Loucy (cell line): ENCODE measurements around the gene ANK3.

Source experiments
- H2AFZ ChIP-seq: fragments of 200-600 bp; sonication (generic); 2 replicates; pipeline ENCODE4 v1.6.0; 2016; ENCODE audit warnings: antibody characterized with exemption, mild to moderate bottlenecking, low read length, moderate library complexity
- H3F3A ChIP-seq: fragments of 200-600 bp; 2 replicates; pipeline ENCODE4 v1.6.0; 2016; ENCODE audit warnings: antibody characterized with exemption, low read depth, mild to moderate bottlenecking
- H3K27me3 ChIP-seq: fragments of 200-600 bp; sonication (generic); 2 replicates; pipeline ENCODE4 v1.6.1; 2014; ENCODE audit warnings: low read length, mild to moderate bottlenecking; ENCODE audit not compliant: insufficient read depth, poor library complexity, severe bottlenecking
- H3K36me3 ChIP-seq: fragments of 200-600 bp; sonication (generic); 2 replicates; pipeline ENCODE4 v1.6.1; 2016; ENCODE audit warnings: low read length; ENCODE audit not compliant: insufficient read depth
- H3K4me1 ChIP-seq: fragments of 200-600 bp; sonication (generic); 2 replicates; pipeline ENCODE4 v1.5.1; 2014; ENCODE audit warnings: low read length, mild to moderate bottlenecking; ENCODE audit not compliant: insufficient read depth, poor library complexity, severe bottlenecking
- H3K4me2 ChIP-seq: fragments of 200-600 bp; sonication (generic); 2 replicates; pipeline ENCODE4 v1.6.0; 2014; ENCODE audit warnings: antibody characterized with exemption, low read length, low read depth, mild to moderate bottlenecking; ENCODE audit not compliant: poor library complexity, severe bottlenecking
- H3K4me3 ChIP-seq: fragments of 200-600 bp; sonication (generic); 2 replicates; pipeline ENCODE4 v1.5.1; 2014; ENCODE audit warnings: low read length, mild to moderate bottlenecking, mixed read lengths; ENCODE audit not compliant: poor library complexity, severe bottlenecking
- H3K79me2 ChIP-seq: fragments of 200-600 bp; sonication (generic); 2 replicates; pipeline ENCODE4 v1.6.1; 2014; ENCODE audit warnings: low read length; ENCODE audit not compliant: insufficient read depth
- H3K9ac ChIP-seq: fragments of 200-600 bp; sonication (generic); 2 replicates; pipeline ENCODE4 v1.6.0; 2014; ENCODE audit warnings: mild to moderate bottlenecking, low read depth, low read length, moderate library complexity; ENCODE audit not compliant: poor library complexity, severe bottlenecking
- H3K9me2 ChIP-seq: fragments of 200-600 bp; sonication (generic); replicated peaks from 2 replicates; pipeline ENCODE4 v1.6.1; 2016; ENCODE audit warnings: low read depth, low read length, mixed read lengths
- H3K9me3 ChIP-seq: fragments of 200-600 bp; sonication (generic); 2 replicates; pipeline ENCODE4 v1.6.1; 2014; ENCODE audit warnings: mild to moderate bottlenecking, antibody characterized with exemption, low read length, low read depth; ENCODE audit not compliant: insufficient read depth
- H4K20me1 ChIP-seq: fragments of 200-600 bp; sonication (generic); 2 replicates; pipeline ENCODE4 v1.6.0; 2014; ENCODE audit warnings: antibody characterized with exemption, low read length, mild to moderate bottlenecking; ENCODE audit not compliant: insufficient read depth, poor library complexity, severe bottlenecking
- EZH2phosphoT487 ChIP-seq: fragments of 200-600 bp; IDR thresholded peaks from 2 replicates; pipeline ENCODE4 v1.6.1; 2018; ENCODE audit warnings: antibody characterized with exemption, mild to moderate bottlenecking, moderate library complexity, borderline replicate concordance
- TF ChIP-seq, protein P1 (sequence below): fragments of 200-600 bp; sonication (generic); conservative IDR thresholded peaks from 2 replicates; pipeline ENCODE4 v1.5.1; 2014; ENCODE audit warnings: mild to moderate bottlenecking, antibody characterized with exemption, low read length

ANK3 gene

DNA sequence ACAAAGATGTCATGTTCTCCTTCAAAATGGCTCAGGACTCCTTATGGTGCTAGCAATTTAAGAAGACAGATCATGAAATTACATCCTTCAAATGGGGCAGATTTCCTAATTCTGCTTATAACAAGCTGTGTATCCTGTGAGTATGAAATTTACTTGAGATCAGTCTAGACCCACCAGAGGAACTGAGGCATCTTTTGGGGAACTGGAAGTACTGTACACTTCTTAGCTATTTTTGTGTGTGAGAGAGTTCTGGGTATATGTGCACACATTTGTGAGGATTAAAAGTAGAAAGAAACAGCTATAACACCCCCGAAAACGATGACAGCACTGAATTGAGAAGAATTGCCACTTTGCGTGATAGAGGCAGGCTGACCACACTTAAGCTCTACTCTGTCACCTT lies 296.4 kb downstream of the ANK3 start:
- no peak overlapping the region for H2AFZ ChIP-seq
- no peaks in the 10 kb centered on the region for H3K36me3 ChIP-seq
- H3K9me3 ChIP-seq, result no peaks in the 10 kb centered on the region
- no peak overlapping the region for H3K9ac ChIP-seq
- no peaks in the 10 kb centered on the region for H3K9me2 ChIP-seq
- no peak overlapping the region for H3K4me2 ChIP-seq
- TF ChIP-seq EZH2phosphoT487, result no peak
- TF ChIP-seq, protein P1, sequence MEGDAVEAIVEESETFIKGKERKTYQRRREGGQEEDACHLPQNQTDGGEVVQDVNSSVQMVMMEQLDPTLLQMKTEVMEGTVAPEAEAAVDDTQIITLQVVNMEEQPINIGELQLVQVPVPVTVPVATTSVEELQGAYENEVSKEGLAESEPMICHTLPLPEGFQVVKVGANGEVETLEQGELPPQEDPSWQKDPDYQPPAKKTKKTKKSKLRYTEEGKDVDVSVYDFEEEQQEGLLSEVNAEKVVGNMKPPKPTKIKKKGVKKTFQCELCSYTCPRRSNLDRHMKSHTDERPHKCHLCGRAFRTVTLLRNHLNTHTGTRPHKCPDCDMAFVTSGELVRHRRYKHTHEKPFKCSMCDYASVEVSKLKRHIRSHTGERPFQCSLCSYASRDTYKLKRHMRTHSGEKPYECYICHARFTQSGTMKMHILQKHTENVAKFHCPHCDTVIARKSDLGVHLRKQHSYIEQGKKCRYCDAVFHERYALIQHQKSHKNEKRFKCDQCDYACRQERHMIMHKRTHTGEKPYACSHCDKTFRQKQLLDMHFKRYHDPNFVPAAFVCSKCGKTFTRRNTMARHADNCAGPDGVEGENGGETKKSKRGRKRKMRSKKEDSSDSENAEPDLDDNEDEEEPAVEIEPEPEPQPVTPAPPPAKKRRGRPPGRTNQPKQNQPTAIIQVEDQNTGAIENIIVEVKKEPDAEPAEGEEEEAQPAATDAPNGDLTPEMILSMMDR, result no peak
- H3K27me3 ChIP-seq, result no peaks in the 10 kb centered on the region
- H3K4me1 ChIP-seq, result no peaks in the 10 kb centered on the region
- H3K4me3 ChIP-seq, result no peak overlapping the region
- no peaks in the 10 kb centered on the region for H3K79me2 ChIP-seq
- H4K20me1 ChIP-seq, result no peaks in the 10 kb centered on the region
- no peaks in the 10 kb centered on the region for H3F3A ChIP-seq

DNA sequence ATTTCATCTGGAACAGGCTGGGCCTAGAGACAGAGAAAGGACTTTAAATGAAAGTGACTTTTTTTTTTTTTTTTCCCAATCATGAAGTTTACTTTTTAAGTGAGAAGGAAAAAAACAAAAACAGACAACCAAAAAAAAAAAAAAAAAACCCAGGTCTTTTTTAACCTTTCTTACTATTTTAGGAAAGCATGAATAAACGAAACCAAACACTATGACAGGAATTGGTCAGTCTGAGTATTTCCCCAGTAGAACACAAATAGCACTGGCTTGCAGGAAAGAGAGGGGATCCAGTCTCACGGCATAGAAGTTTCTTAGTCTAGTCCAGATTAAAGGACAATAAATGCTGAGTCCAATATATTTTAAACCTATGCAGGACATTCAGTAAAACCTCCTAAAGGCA lies 302.8 kb downstream of the ANK3 start:
- no peaks in the 10 kb centered on the region for H3F3A ChIP-seq
- H2AFZ ChIP-seq, result no peak overlapping the region
- H3K4me2 ChIP-seq, result no peak overlapping the region
- no peaks in the 10 kb centered on the region for H3K4me1 ChIP-seq
- no peak for TF ChIP-seq EZH2phosphoT487
- TF ChIP-seq, protein P1, result no peak
- H3K79me2 ChIP-seq, result no peaks in the 10 kb centered on the region
- no peaks in the 10 kb centered on the region for H4K20me1 ChIP-seq
- no peak overlapping the region for H3K4me3 ChIP-seq
- H3K9ac ChIP-seq, result no peak overlapping the region
- H3K27me3 ChIP-seq, result no peaks in the 10 kb centered on the region
- H3K36me3 ChIP-seq, result no peaks in the 10 kb centered on the region
- H3K9me3 ChIP-seq, result no peaks in the 10 kb centered on the region
- no peaks in the 10 kb centered on the region for H3K9me2 ChIP-seq

DNA sequence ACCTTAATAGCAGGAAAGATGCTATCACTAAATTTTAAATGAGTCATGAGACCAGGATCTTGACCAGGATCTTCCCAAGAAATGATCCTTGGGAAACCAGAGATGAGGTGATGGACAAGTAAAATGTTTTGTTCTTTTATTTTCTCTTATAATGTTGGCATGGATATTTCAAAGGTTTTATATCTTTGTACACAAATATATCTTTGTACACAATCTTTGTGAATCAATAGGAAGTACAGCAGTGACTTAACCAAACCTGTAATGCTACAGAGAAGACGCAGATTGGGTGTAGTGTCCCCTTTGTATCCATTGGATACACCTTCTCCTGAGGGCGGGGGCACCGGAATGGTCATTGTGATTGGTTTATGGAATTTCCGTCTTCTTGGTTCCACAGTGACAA lies 303.3 kb downstream of the ANK3 start:
- H3K4me1 ChIP-seq, result no peaks in the 10 kb centered on the region
- no peaks in the 10 kb centered on the region for H3K79me2 ChIP-seq
- H3K27me3 ChIP-seq, result no peaks in the 10 kb centered on the region
- no peaks in the 10 kb centered on the region for H3K9me3 ChIP-seq
- TF ChIP-seq, protein P1, result no peak
- no peak for TF ChIP-seq EZH2phosphoT487
- no peaks in the 10 kb centered on the region for H3F3A ChIP-seq
- H3K36me3 ChIP-seq, result no peaks in the 10 kb centered on the region
- H3K9me2 ChIP-seq, result no peaks in the 10 kb centered on the region
- no peak overlapping the region for H3K9ac ChIP-seq
- H3K4me3 ChIP-seq, result no peak overlapping the region
- no peaks in the 10 kb centered on the region for H4K20me1 ChIP-seq
- no peak overlapping the region for H3K4me2 ChIP-seq
- H2AFZ ChIP-seq, result no peak overlapping the region
